Measurements from ENCODE around the gene FBLN1. TPM values are rescaled to one million over a fixed set of nuclear protein-coding genes. Genes with fewer than 3 reads are reported as not detected.

The FBLN1 gene
- total and polyA plus RNA-seq, 2 of the 8 experiments (the other 6 are each of a cell fraction or from before 2014, with no cell fraction given): 159 to 168 TPM

DNA sequence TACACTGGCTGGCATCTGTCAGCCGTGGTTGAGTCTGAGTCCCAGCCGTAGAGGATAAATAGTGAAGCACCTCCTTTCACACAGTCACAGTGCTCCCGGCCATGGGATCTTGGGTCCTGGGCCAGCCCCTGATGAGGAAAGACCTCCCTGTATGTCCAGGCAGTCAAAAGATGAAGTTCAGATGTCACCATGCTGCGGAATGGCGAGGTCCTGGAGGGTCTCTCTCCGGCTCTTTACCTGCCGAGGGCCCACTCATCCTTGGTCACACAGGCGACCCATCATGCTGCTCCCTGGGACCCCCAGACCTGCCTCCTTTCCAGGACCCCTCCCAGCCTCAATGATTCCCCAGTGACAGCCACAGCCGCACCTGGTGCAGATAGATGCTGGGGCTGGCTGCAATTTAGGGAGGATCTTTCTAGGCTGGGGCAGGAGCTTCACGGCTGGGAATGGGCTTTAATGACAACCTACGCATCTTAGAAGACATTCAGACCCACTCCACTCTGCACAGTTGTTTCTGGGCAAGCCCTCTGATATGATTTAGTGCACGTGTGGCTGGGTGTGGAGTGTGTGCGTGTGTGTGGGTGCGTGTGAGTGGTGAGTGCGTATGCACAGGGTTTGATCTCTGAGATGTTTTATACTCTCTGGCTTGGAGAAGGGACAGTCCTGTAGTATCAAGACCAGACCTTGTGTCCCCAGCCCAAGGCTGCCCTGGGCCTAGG lies 79.7 kb downstream of the FBLN1 start (continued):
- no peak for TF ChIP-seq HDAC2 (IDR thresholded peaks at IDR 0.05; ENCODE audit: borderline replicate concordance in 1 of 2, low read depth in 2 of 2, low read length in 2 of 2)
- TF ChIP-seq HDAC6 (IDR thresholded peaks at IDR 0.05; ENCODE audit: low read depth, low read length): no peak
- TF ChIP-seq, protein P1, sequence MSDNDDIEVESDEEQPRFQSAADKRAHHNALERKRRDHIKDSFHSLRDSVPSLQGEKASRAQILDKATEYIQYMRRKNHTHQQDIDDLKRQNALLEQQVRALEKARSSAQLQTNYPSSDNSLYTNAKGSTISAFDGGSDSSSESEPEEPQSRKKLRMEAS (IDR thresholded peaks at IDR 0.05): no peak
- TF ChIP-seq GTF2F1 (IDR thresholded peaks at IDR 0.05; ENCODE audit: borderline replicate concordance, low read depth, low read length): no peak
- TF ChIP-seq CTBP2 (IDR thresholded peaks at IDR 0.05; ENCODE audit: borderline replicate concordance, insufficient read depth, insufficient read length, low read length): no peak

Measured in H1 (cell line).